Heart left ventricle (tissue), 16 donors: Measurements from ENCODE around the gene PITPNM1. TPM values are rescaled to one million over a fixed set of nuclear protein-coding genes. Genes with fewer than 3 reads are reported as not detected.

Experiments
- ATAC-seq, 4 donors: fragments of 200-7000 bp; cut with Tn5 transposase; one replicate each; pipeline ENCODE4 v1.9.1; 2020 to 2022; ENCODE audit warnings: moderate library complexity in 4 of 4, mild to moderate bottlenecking in 3 of 4, moderate number of reproducible peaks in 1 of 4
- DNase-seq, 5 donors: peaks; one replicate each; pipeline ENCODE4 v3.0.0-alpha.2; 2020
- H3K27ac ChIP-seq, 12 donors: fragments of 200-600 bp; sonication (generic) in 4 of 12; one replicate each; pipeline versions ENCODE4 v1.5.0 to v1.8.0; 2016 to 2022; ENCODE audit warnings: mild to moderate bottlenecking in 2 of 12
- H3K27me3 ChIP-seq, 9 donors: fragments of 200-600 bp; sonication (generic) in 2 of 9; one replicate each; pipeline versions ENCODE4 v1.5.1 to v1.8.0; 2016 to 2022; ENCODE audit warnings: mild to moderate bottlenecking in 3 of 9
- H3K36me3 ChIP-seq, 9 donors: fragments of 200-600 bp; sonication (generic) in 2 of 9; one replicate each; pipeline versions ENCODE4 v1.5.0 to v1.8.0; 2018 to 2022; ENCODE audit warnings: mild to moderate bottlenecking in 2 of 9
- H3K4me1 ChIP-seq, 12 donors: fragments of 200-600 bp; sonication (generic) in 4 of 12; one replicate each; pipeline versions ENCODE4 v1.5.0 to v1.8.0; 2016 to 2022; ENCODE audit warnings: mild to moderate bottlenecking in 3 of 12
- H3K4me3 ChIP-seq, 12 donors: fragments of 200-600 bp; sonication (generic) in 4 of 12; one replicate each; pipeline versions ENCODE4 v1.5.0 to v1.8.0; 2017 to 2022; ENCODE audit warnings: mild to moderate bottlenecking in 9 of 12, moderate library complexity in 4 of 12
- H3K9me3 ChIP-seq, 12 donors: fragments of 200-600 bp; sonication (generic) in 4 of 12; one replicate each; pipeline versions ENCODE4 v1.5.0 to v1.8.0; 2016 to 2022; ENCODE audit warnings: mild to moderate bottlenecking in 1 of 12
- POLR2A ChIP-seq, 2 donors: fragments of 450-650 bp; IDR thresholded peaks; one replicate each; pipeline ENCODE4 v1.6.1; 2017; ENCODE audit warnings: antibody characterized with exemption in 2 of 2, mild to moderate bottlenecking in 2 of 2, moderate library complexity in 2 of 2
- WGBS, 4 donors: extraction: QIAGEN DNeasy Blood & Tissue Kit in 2 of 4; methylation state at CpG; one replicate each; pipeline versions ENCODE4 v1.1.5 to v1.1.7; 2013 to 2018; 5-methylcytosine and 5-hydroxymethylcytosine counted together
- intact Hi-C, 10 donors: fragments of 100-400 bp; cut with DNase I; formaldehyde crosslinking; loops; one replicate each; pipeline versions ENCODE4 v1.11.1 to v1.14.2; 2022
- polyA plus RNA-seq, 2 donors: library from polyadenylated mRNA; stranded (reverse); fragments of 200-250 nt; gene quantifications; one replicate each; pipeline ENCODE4 v1.2.3, GENCODE V29; 2013
- total RNA-seq, 9 donors: library from RNA; depleted of rRNA in 2 of 9; stranded (reverse); fragments of >200 nt in 2 of 9; fragmentation: NEBNext Ultra II Directional in 3 of 9; extraction: Animal tissue kit (Norgen Biotek cat#: 25700) in 3 of 9; gene quantifications; one replicate each; pipeline versions ENCODE4 v1.1.0 to v1.2.4, GENCODE V29; 2016 to 2023
- TF ChIP-seq, protein P1 (sequence below), 12 donors: fragments of 200-600 bp; sonication (generic) in 4 of 12; IDR thresholded peaks; one replicate each; pipeline versions ENCODE4 v1.5.0 to v1.8.0; 2018 to 2022; ENCODE audit warnings: antibody characterized with exemption in 12 of 12, mild to moderate bottlenecking in 5 of 12
- donor health status: ischemic (EF 13 %, LVEDD 7.1; RV severe dilation, severe dysfunction).
- donor health status: healthy with polysubstance abuse.
- donor health status: DM: no; HTN: yes; CAD: no.
- donor health status: DM: no; HTN: no; CAD: no.
- donor health status: ischemic (EF 25% LVEDD 6.9; RV normal size, moderate dysfunction).
- donor health status: ischemic (EF 25% LVEDD 5.7; RV mildly dilated, moderate dysfunction).
- donor health status: healthy.
- donor health status: DM: yes; HTN: yes; CAD: no.
- donor health status: ischemic (EF 35%, LVEDD 5.7; RV mildly dilated, moderate dysfunction).
- donor health status: nonischemic (EF 11% LVEDD 7.7; RV severe dilation, severe dysfunction).
- donor health status: DM: yes; HTN: yes; CAD: no.
- donor health status: PGD.
- donor health status: ischemic (EF 29% LVEDD 5.4; RV normal size, mild dysfunction).
- donor health status: nonischemic (EF 23%, LVEDD 6.1; RV moderate dilation, normal function).

PITPNM1 gene
- total and polyA plus RNA-seq, 11 donors: 24.2 to 69.1 (median 34.3) TPM

DNA sequence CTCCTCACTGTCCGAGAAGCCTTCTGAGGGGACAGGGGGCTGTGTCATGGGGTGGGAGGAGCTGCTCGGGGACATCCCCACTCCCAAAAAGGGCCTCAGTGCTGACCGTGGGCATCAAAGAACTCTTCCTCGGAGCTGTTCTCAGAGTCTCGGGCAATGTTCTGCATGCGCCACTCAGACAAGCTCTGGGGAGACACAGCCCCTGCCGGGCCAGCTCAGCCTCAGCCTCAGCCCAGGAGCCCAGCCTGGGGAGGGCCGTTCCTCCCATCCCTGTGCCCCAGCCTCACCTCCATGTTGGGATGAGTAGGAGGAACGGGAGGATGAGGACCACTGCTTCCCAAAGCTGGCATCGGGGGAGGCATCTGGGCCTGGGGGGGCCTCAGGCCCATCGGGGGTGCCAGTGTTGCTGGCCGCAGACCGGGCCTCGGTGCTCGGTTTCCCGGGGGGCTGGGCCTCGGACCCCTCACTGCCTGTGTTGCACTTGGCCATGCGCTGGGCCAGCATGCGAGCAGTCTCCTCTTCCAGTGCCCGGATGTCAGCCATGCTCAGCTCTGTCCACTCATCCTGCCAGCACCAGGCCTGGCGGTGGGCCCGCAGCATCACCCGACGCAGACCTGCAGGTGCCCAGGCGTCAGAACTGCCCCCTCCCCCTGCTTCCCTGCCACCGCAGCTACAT is 5.2 kb downstream of the PITPNM1 start:
- Histone ChIP-seq H3K27me3 (no peaks in the 10 kb centered on the region), H3K36me3 (peaks cover 0 to 70% (median 39%) of the 10 kb centered on the region in 9 donors), H3K27ac (no peak overlapping the region), H3K4me3 (no peak overlapping the region), H3K4me1 (peaks cover 4 to 25% (median 8%) of the 10 kb centered on the region in 12 donors), H3K9me3 (no peaks in the 10 kb centered on the region)
- DNase-seq (no peak), ATAC-seq (no peak)
- TF ChIP-seq, protein P1, sequence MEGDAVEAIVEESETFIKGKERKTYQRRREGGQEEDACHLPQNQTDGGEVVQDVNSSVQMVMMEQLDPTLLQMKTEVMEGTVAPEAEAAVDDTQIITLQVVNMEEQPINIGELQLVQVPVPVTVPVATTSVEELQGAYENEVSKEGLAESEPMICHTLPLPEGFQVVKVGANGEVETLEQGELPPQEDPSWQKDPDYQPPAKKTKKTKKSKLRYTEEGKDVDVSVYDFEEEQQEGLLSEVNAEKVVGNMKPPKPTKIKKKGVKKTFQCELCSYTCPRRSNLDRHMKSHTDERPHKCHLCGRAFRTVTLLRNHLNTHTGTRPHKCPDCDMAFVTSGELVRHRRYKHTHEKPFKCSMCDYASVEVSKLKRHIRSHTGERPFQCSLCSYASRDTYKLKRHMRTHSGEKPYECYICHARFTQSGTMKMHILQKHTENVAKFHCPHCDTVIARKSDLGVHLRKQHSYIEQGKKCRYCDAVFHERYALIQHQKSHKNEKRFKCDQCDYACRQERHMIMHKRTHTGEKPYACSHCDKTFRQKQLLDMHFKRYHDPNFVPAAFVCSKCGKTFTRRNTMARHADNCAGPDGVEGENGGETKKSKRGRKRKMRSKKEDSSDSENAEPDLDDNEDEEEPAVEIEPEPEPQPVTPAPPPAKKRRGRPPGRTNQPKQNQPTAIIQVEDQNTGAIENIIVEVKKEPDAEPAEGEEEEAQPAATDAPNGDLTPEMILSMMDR (IDR thresholded peaks at IDR 0.05): no peak
- TF ChIP-seq POLR2A (IDR thresholded peaks at IDR 0.05): no peak
- WGBS, 4 donors: 86 to 96% (median 91%) methylated on average over 18 to 26 of the region's 26 CpGs
- intact Hi-C loops: loop anchor here in 1 of 10 donors (5.0 kb wide), 1 partner anchor 78 kb away; no protein-coding TSS in a partner anchor

GRCh38 chr11:67498544-67498972 is 6.6 kb downstream of the PITPNM1 start:
- no peaks in the 10 kb centered on the region for H3K27me3 ChIP-seq
- H3K4me3 ChIP-seq: no peak overlapping the region
- WGBS, 4 donors: 68 to 86% (median 79%) methylated on average over 12 to 21 of the region's 21 CpGs
- TF ChIP-seq, protein P1 (IDR thresholded peaks at IDR 0.05): no peak
- TF ChIP-seq POLR2A (IDR thresholded peaks at IDR 0.05): no peak
- intact Hi-C loops: no loop called here
- DNase-seq: peak; percentile 52 to 75 (median 69)
- peak; percentile 30 to 88 (median 36) for ATAC-seq
- no peaks in the 10 kb centered on the region for H3K9me3 ChIP-seq
- H3K27ac ChIP-seq: peak overlapping the region in 10 of 12 donors; percentile 29 to 69 (median 53)
- H3K36me3 ChIP-seq: peaks cover 0 to 82% (median 46%) of the 10 kb centered on the region in 9 donors
- H3K4me1 ChIP-seq: peaks cover 0 to 17% (median 4%) of the 10 kb centered on the region in 12 donors

DNA sequence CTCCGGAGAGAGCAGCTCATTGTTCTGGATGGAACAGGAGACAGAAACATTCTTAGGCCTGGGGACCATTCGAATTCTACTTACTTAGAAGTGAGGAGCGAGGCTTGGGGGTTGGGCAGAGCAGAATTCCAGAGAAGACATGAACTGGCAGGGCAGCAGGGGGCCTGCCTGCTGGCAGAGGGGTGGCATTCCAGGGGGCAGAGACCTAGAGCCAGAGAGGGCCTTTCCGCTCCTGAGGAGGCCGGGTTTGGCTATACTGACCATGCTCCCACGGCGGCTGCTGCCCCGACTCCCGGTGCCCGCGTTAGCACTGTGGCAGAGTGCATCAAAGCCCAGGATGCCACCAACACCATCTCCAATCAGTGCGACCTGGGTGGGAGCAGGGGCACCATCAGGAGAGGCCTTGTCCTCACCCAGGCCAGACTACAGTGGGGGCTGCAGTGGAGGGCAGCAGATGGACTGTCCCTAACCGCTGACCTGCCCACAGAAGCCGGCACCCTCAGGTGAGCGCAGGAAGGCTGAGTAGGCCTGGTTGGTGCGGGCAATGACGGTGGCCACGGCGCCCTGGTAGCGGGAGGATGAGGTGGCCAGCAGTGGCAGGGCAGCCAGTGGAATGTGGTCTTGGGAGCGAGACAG is 7.4 kb downstream of the PITPNM1 start:
- H3K27ac ChIP-seq: peak overlapping the region in 6 of 12 donors; percentile 23 to 64 (median 54)
- H3K36me3 ChIP-seq: peaks cover 0 to 90% (median 53%) of the 10 kb centered on the region in 9 donors
- intact Hi-C loops: no loop called here
- H3K9me3 ChIP-seq: no peaks in the 10 kb centered on the region
- TF ChIP-seq, protein P1 (IDR thresholded peaks at IDR 0.05): no peak
- no peak for TF ChIP-seq POLR2A (IDR thresholded peaks at IDR 0.05)
- no peak for DNase-seq
- H3K4me3 ChIP-seq: no peak overlapping the region
- WGBS, 4 donors: 96% methylated on average over 15 to 21 of the region's 21 CpGs
- no peaks in the 10 kb centered on the region for H3K27me3 ChIP-seq
- no peak for ATAC-seq
- H3K4me1 ChIP-seq: peaks cover 0 to 9% (median 2%) of the 10 kb centered on the region in 12 donors

DNA sequence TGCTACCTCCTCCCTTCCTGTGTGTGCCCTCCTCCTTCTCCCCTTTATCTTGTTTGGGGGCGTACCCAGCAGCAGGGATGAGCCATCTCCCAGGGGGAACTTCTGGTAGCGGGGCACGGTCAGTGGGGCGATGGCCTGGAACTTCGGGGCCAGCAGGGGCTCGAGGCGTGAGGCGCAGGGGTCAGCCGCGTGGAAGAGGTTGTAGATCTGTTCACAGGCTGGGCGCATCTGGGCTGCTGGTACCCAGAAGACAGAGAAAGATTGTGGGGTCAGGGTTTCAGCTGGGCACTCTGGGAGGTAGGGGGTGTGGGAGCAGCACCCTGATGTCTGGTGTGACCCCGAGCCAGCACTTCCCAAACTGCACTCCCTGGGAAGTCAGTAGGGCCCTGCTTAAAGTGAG is 9.1 kb downstream of the PITPNM1 start:
- H3K27me3 ChIP-seq: no peaks in the 10 kb centered on the region
- no peak overlapping the region for H3K4me3 ChIP-seq
- H3K9me3 ChIP-seq: no peaks in the 10 kb centered on the region
- no peak for TF ChIP-seq POLR2A (IDR thresholded peaks at IDR 0.05)
- TF ChIP-seq, protein P1 (IDR thresholded peaks at IDR 0.05): no peak
- intact Hi-C loops: no loop called here
- 88 to 94% (median 94%) methylated on average over 11 to 12 of the region's 12 CpGs for WGBS, 4 donors
- H3K36me3 ChIP-seq: peaks cover 0 to 92% (median 59%) of the 10 kb centered on the region in 9 donors
- no peak for DNase-seq
- peaks cover 0 to 7% (median 2%) of the 10 kb centered on the region in 12 donors for H3K4me1 ChIP-seq
- no peak for ATAC-seq
- no peak overlapping the region for H3K27ac ChIP-seq
